ENCODE results near the gene UTS2B. TPM values are rescaled to one million over a fixed set of nuclear protein-coding genes. Genes with fewer than 3 reads are reported as not detected.

Gene UTS2B
- total RNA-seq, 1 donor from 2014 or later: 0.47 TPM

- Histone ChIP-seq H3K27ac (replicated peaks) (no peak overlapping the region), H3K27me3 (ENCODE audit: low read depth) (no peaks in the 10 kb centered on the region), H3K9me3 (replicated peaks) (no peaks in the 10 kb centered on the region), H3K4me3 (no peak overlapping the region), H3K36me3 (peaks cover 38% of the 10 kb centered on the region), H3K4me1 (peaks cover 52% of the 10 kb centered on the region)
- TF ChIP-seq CTCF (IDR thresholded peaks at IDR 0.05; ENCODE audit: borderline replicate concordance): no peak
- no peak for DNase-seq
- intact Hi-C loops (cut with micrococcal nuclease): no loop called here
These were observed 43.0 kb upstream of the UTS2B start for GRCh38 chr3:191373327-191373726.

GRCh38 chr3:191372122-191372521 lies 41.8 kb upstream of the UTS2B start:
- Histone ChIP-seq H3K4me1 (peaks cover 44% of the 10 kb centered on the region), H3K36me3 (peaks cover 40% of the 10 kb centered on the region), H3K27me3 (ENCODE audit: low read depth) (no peaks in the 10 kb centered on the region), H3K9me3 (replicated peaks) (no peaks in the 10 kb centered on the region), H3K4me3 (no peak overlapping the region), H3K27ac (replicated peaks) (no peak overlapping the region)
- intact Hi-C loops (cut with micrococcal nuclease): no loop called here
- no peak for TF ChIP-seq CTCF (IDR thresholded peaks at IDR 0.05; ENCODE audit: borderline replicate concordance)
- no peak for DNase-seq

GRCh38 chr3:191369616-191370010 lies 39.3 kb upstream of the UTS2B start:
- no peak for TF ChIP-seq CTCF (IDR thresholded peaks at IDR 0.05; ENCODE audit: borderline replicate concordance)
- Histone ChIP-seq H3K4me1 (peaks cover 46% of the 10 kb centered on the region), H3K27me3 (ENCODE audit: low read depth) (no peaks in the 10 kb centered on the region), H3K36me3 (peaks cover 38% of the 10 kb centered on the region), H3K4me3 (no peak overlapping the region), H3K27ac (replicated peaks) (peak overlapping the region; percentile 42), H3K9me3 (replicated peaks) (no peaks in the 10 kb centered on the region)
- intact Hi-C loops (cut with micrococcal nuclease): no loop called here
- no peak for DNase-seq

- no peak for DNase-seq
- no peak for TF ChIP-seq CTCF (IDR thresholded peaks at IDR 0.05; ENCODE audit: borderline replicate concordance)
- H3K9me3 ChIP-seq (replicated peaks): no peaks in the 10 kb centered on the region
- no peak overlapping the region for H3K4me3 ChIP-seq
- H3K27ac ChIP-seq (replicated peaks): peak overlapping the region; percentile 42
- intact Hi-C loops (cut with micrococcal nuclease): no loop called here
- peaks cover 41% of the 10 kb centered on the region for H3K4me1 ChIP-seq
- H3K27me3 ChIP-seq (ENCODE audit: low read depth): no peaks in the 10 kb centered on the region
- H3K36me3 ChIP-seq: peaks cover 44% of the 10 kb centered on the region
These were observed 38.7 kb upstream of the UTS2B start for GRCh38 chr3:191368755-191369615.

GRCh38 chr3:191366675-191367074 lies 36.3 kb upstream of the UTS2B start:
- no peak for DNase-seq
- H3K27me3 ChIP-seq (ENCODE audit: low read depth): no peaks in the 10 kb centered on the region
- H3K27ac ChIP-seq (replicated peaks): peak overlapping the region; percentile 61
- intact Hi-C loops (cut with micrococcal nuclease): no loop called here
- peaks cover 40% of the 10 kb centered on the region for H3K4me1 ChIP-seq
- peaks cover 66% of the 10 kb centered on the region for H3K36me3 ChIP-seq
- H3K4me3 ChIP-seq: no peak overlapping the region
- no peaks in the 10 kb centered on the region for H3K9me3 ChIP-seq (replicated peaks)
- no peak for TF ChIP-seq CTCF (IDR thresholded peaks at IDR 0.05; ENCODE audit: borderline replicate concordance)
